Uterus (tissue), 4 donors: ENCODE measurements around the gene ZP4. TPM values are rescaled to one million over a fixed set of nuclear protein-coding genes. Genes with fewer than 3 reads are reported as not detected.
"Not testable (repeated sequence)": the region's sequence is repeated elsewhere in the genome, so short reads cannot be mapped to it uniquely, and the experiment has no call there.

ENCODE experiments used
- DNase-seq, 2 donors: peaks; one replicate each; pipeline ENCODE4 v3.0.0-alpha.2; 2019 to 2020
- H3K27ac ChIP-seq, 2 donors: fragments of 200-600 bp; sonication (generic); 1 replicate in 1 of 2; 2 replicates in 1 of 2; pipeline ENCODE4 v1.5.1; 2016 to 2018
- H3K27me3 ChIP-seq, 2 donors: fragments of 200-600 bp; sonication (generic); one replicate each; pipeline ENCODE4 v1.5.1; 2018 to 2019; ENCODE audit warnings: control low read depth in 1 of 2
- H3K36me3 ChIP-seq, 2 donors: fragments of 200-600 bp; sonication (generic); one replicate each; pipeline ENCODE4 v1.5.1; 2019; ENCODE audit warnings: control low read depth in 1 of 2
- H3K4me1 ChIP-seq, 2 donors: fragments of 200-600 bp; sonication (generic); one replicate each; pipeline ENCODE4 v1.5.1; 2018 to 2019; ENCODE audit warnings: control low read depth in 1 of 2
- H3K4me3 ChIP-seq, 2 donors: fragments of 200-600 bp; sonication (generic); 1 replicate in 1 of 2; 2 replicates in 1 of 2; pipeline ENCODE4 v1.5.1; 2018 to 2019; ENCODE audit warnings: mild to moderate bottlenecking in 1 of 2
- H3K9me3 ChIP-seq, 2 donors: fragments of 200-600 bp; sonication (generic); one replicate each; pipeline ENCODE4 v1.5.1; 2019; ENCODE audit warnings: control low read depth in 1 of 2
- CTCF ChIP-seq, 4 experiments: fragments of 200-600 bp in 2 of 4; fragments of 450-650 bp in 2 of 4; sonication (generic) in 2 of 4; IDR thresholded peaks; one replicate each; pipeline ENCODE4 v1.5.1; 2016 to 2019; ENCODE audit warnings: antibody characterized with exemption in 4 of 4, mild to moderate bottlenecking in 2 of 4, moderate library complexity in 1 of 4
- POLR2A ChIP-seq, 2 donors: fragments of 450-650 bp; IDR thresholded peaks; one replicate each; pipeline ENCODE4 v1.6.1; 2016; ENCODE audit warnings: antibody characterized with exemption in 2 of 2, mild to moderate bottlenecking in 1 of 2, moderate library complexity in 1 of 2
- intact Hi-C: fragments of 100-400 bp; cut with DNase I; formaldehyde crosslinking; loops from one replicate; pipeline ENCODE4 v1.15.1; 2023; ENCODE audit warnings: low total_unique reads
- total RNA-seq, 4 donors: library from RNA; depleted of rRNA in 3 of 4; stranded (reverse); fragments of >200 nt in 3 of 4; gene quantifications; one replicate each; pipeline versions ENCODE4 v1.1.0 to v1.2.4, GENCODE V29; 2014 to 2023
- donor health status: DM: yes; HTN: yes; CAD: no.

The ZP4 gene
- total RNA-seq, 4 donors from 2014 or later, result not detected

- intact Hi-C loops, result no loop called here
- no peak for DNase-seq
- no peaks in the 10 kb centered on the region for H3K36me3 ChIP-seq
- no peak overlapping the region for H3K27ac ChIP-seq
- TF ChIP-seq POLR2A (IDR thresholded peaks at IDR 0.05), result no peak
- H3K4me3 ChIP-seq, result no peak overlapping the region
- H3K27me3 ChIP-seq, result no peaks in the 10 kb centered on the region
- no peaks in the 10 kb centered on the region for H3K9me3 ChIP-seq
- no peaks in the 10 kb centered on the region for H3K4me1 ChIP-seq
These were observed 39.4 kb downstream of the ZP4 start for GRCh38 chr1:237851210-237851845.

DNA sequence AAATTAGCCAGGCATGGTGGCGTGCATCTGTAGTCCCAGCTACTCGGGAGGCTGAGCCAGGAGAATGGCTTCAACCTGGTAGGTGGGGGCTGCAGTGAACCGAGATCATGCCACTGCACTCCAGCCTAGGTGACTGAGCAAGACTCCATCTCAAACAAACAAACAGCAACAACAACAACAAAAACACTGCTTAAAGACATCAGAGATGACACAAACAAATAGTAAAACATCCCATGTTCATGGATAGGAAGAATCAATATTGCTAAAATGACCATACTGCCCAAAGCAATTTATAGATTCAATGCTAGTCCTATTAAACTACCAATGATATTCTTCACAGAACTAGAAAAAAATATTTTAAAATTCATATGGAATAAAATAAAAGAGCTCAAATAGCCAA is 47.2 kb downstream of the ZP4 start:
- H3K27me3 ChIP-seq, H3K4me3 ChIP-seq, H3K4me1 ChIP-seq, intact Hi-C loops, DNase-seq, H3K27ac ChIP-seq, H3K9me3 ChIP-seq, H3K36me3 ChIP-seq: not testable (repeated sequence)

DNA sequence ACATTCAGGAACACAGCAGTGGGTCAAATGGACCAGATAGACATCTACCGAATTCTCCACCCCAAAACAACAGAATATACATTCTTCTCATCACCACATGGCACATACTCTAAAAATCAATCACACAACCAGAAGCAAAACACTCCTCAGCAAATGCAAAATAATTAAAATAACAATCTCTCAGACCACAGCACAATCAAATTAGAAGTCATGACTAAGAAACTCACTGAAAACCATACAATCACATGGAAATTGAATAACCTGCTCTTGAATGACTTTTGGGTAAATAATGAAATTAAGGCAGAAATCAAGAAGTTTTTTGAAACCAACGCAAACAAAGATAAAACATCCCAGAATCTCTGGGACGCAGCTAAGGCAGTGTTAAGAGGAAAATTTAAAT is 49.2 kb downstream of the ZP4 start:
- intact Hi-C loops, result no loop called here
- H3K4me1 ChIP-seq, result no peaks in the 10 kb centered on the region
- DNase-seq, result no peak

DNA sequence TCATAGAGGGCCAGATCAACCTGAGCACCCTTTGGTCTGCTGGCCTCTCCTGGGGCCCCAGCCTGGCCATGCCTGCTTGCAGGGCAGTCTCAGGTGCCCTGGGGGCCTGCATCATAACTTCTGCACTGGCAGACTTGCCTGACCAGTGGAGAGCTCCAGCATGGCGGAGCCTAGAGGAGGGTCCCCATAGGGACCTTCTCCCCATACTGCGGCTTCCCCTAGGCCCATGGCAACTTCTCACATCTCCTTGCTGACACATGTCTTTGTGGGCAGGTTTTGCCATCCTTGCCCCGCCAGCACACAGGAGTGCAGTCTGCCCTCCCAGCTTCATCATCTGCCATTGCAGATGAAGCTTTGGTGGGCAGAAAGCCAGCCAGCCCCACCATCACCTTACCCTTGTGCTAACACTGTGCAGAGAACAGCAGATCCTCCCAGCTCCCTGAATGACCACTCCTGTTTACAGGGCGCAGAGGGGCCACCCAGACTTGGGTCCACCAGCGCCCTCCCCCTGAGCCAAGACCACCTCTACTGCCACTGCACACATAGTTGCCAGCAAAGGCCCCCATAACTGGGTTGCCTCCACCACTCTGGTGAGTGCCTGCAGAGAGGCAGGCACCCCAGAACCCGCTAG is 51.7 kb downstream of the ZP4 start:
- H3K9me3 ChIP-seq, result no peaks in the 10 kb centered on the region
- H3K4me3 ChIP-seq, result no peak overlapping the region
- TF ChIP-seq CTCF (IDR thresholded peaks at IDR 0.05) (no peak), POLR2A (IDR thresholded peaks at IDR 0.05) (no peak)
- H3K27ac ChIP-seq, result no peak overlapping the region
- no peaks in the 10 kb centered on the region for H3K36me3 ChIP-seq
- no peak for DNase-seq
- intact Hi-C loops, result no loop called here
- no peaks in the 10 kb centered on the region for H3K27me3 ChIP-seq
- H3K4me1 ChIP-seq, result no peaks in the 10 kb centered on the region

More for the DNA sequence above, 49.2 kb downstream of the ZP4 start:
- no peak overlapping the region for H3K4me3 ChIP-seq
- H3K36me3 ChIP-seq, result no peaks in the 10 kb centered on the region
- H3K27ac ChIP-seq, result no peak overlapping the region
- H3K27me3 ChIP-seq, result no peaks in the 10 kb centered on the region
- H3K9me3 ChIP-seq, result no peaks in the 10 kb centered on the region
- no peak for TF ChIP-seq CTCF (IDR thresholded peaks at IDR 0.05)
- TF ChIP-seq POLR2A (IDR thresholded peaks at IDR 0.05), result no peak

- TF ChIP-seq CTCF (IDR thresholded peaks at IDR 0.05), result no peak
- H3K9me3 ChIP-seq, result no peaks in the 10 kb centered on the region
- intact Hi-C loops, result no loop called here
- no peak overlapping the region for H3K4me3 ChIP-seq
- DNase-seq, result no peak
- no peaks in the 10 kb centered on the region for H3K4me1 ChIP-seq
- H3K27me3 ChIP-seq, result no peaks in the 10 kb centered on the region
- H3K36me3 ChIP-seq, result no peaks in the 10 kb centered on the region
- no peak overlapping the region for H3K27ac ChIP-seq
These were observed 52.4 kb downstream of the ZP4 start for GRCh38 chr1:237838320-237838719.

DNA sequence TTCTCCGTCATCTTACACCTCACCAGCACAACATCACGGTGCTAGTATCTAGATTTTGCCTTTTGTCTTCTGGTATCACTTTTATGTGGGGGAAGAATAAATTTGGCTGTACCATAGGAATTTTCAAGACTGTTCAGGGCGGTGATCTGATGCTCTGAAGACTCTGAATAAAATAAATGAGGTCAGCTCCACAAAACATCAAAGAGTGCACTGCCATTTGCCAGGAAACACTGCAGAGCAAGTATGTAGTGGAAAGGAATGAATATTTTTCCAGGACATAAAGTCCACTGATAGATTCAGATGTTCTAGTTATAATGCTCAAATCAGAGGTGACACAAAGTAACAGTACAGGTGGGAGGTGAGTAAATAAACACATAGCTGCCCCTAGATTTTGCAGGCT is 56.3 kb downstream of the ZP4 start:
- Histone ChIP-seq H3K27ac (no peak overlapping the region), H3K36me3 (no peaks in the 10 kb centered on the region), H3K27me3 (no peaks in the 10 kb centered on the region), H3K4me1 (no peaks in the 10 kb centered on the region), H3K9me3 (no peaks in the 10 kb centered on the region), H3K4me3 (no peak overlapping the region)
- intact Hi-C loops, result no loop called here
- no peak for DNase-seq
- no peak for TF ChIP-seq CTCF (IDR thresholded peaks at IDR 0.05)
- TF ChIP-seq POLR2A (IDR thresholded peaks at IDR 0.05), result no peak
